Measurements from ENCODE around the gene DNAJB9. TPM values are rescaled to one million over a fixed set of nuclear protein-coding genes. Genes with fewer than 3 reads are reported as not detected.

The DNAJB9 gene
- total RNA-seq, 1 donor from 2014 or later, result 28.7 TPM

- no peak for DNase-seq (ENCODE audit: extremely low spot score in 2 of 2)
- no peaks in the 10 kb centered on the region for H3K9me3 ChIP-seq
- no peaks in the 10 kb centered on the region for H3K27me3 ChIP-seq
- no peak overlapping the region for H3K27ac ChIP-seq
- intact Hi-C loops (cut with DNase I), result no loop called here
- TF ChIP-seq CTCF (IDR thresholded peaks at IDR 0.05), result no peak
- no peak for TF ChIP-seq POLR2AphosphoS5 (IDR thresholded peaks at IDR 0.05; ENCODE audit: insufficient read depth in 1 of 2, low read depth in 1 of 2)
- TF ChIP-seq POLR2A (IDR thresholded peaks at IDR 0.05), result no peak
- no peak overlapping the region for H3K4me3 ChIP-seq
- no peaks in the 10 kb centered on the region for H3K4me1 ChIP-seq
- H3K36me3 ChIP-seq, result no peaks in the 10 kb centered on the region
These were observed 34.8 kb downstream of the DNAJB9 start for GRCh38 chr7:108604307-108605077.

GRCh38 chr7:108605559-108606201, 36.0 kb downstream of the DNAJB9 start:
- intact Hi-C loops (cut with DNase I), result no loop called here
- Histone ChIP-seq H3K4me3 (no peak overlapping the region), H3K27ac (no peak overlapping the region), H3K9me3 (no peaks in the 10 kb centered on the region), H3K4me1 (no peaks in the 10 kb centered on the region), H3K27me3 (no peaks in the 10 kb centered on the region), H3K36me3 (no peaks in the 10 kb centered on the region)
- TF ChIP-seq POLR2AphosphoS5 (IDR thresholded peaks at IDR 0.05; ENCODE audit: insufficient read depth in 1 of 2, low read depth in 1 of 2) (no peak), CTCF (IDR thresholded peaks at IDR 0.05) (no peak), POLR2A (IDR thresholded peaks at IDR 0.05) (no peak)
- DNase-seq (ENCODE audit: extremely low spot score in 2 of 2), result no peak

GRCh38 chr7:108609643-108610042, 40.0 kb downstream of the DNAJB9 start:
- Histone ChIP-seq H3K27ac (no peak overlapping the region), H3K9me3 (no peaks in the 10 kb centered on the region), H3K27me3 (no peaks in the 10 kb centered on the region), H3K4me1 (no peaks in the 10 kb centered on the region), H3K36me3 (no peaks in the 10 kb centered on the region), H3K4me3 (no peak overlapping the region)
- TF ChIP-seq POLR2AphosphoS5 (IDR thresholded peaks at IDR 0.05; ENCODE audit: insufficient read depth in 1 of 2, low read depth in 1 of 2), result no peak
- TF ChIP-seq POLR2A (IDR thresholded peaks at IDR 0.05), result no peak
- TF ChIP-seq CTCF (IDR thresholded peaks at IDR 0.05), result no peak
- DNase-seq (ENCODE audit: extremely low spot score in 2 of 2), result no peak
- intact Hi-C loops (cut with DNase I), result no loop called here

GRCh38 chr7:108611268-108611667, 41.6 kb downstream of the DNAJB9 start:
- Histone ChIP-seq H3K4me1 (no peaks in the 10 kb centered on the region), H3K27ac (no peak overlapping the region), H3K4me3 (no peak overlapping the region), H3K36me3 (no peaks in the 10 kb centered on the region), H3K9me3 (no peaks in the 10 kb centered on the region), H3K27me3 (no peaks in the 10 kb centered on the region)
- TF ChIP-seq POLR2AphosphoS5 (IDR thresholded peaks at IDR 0.05; ENCODE audit: insufficient read depth in 1 of 2, low read depth in 1 of 2), result no peak
- no peak for TF ChIP-seq CTCF (IDR thresholded peaks at IDR 0.05)
- TF ChIP-seq POLR2A (IDR thresholded peaks at IDR 0.05), result no peak
- intact Hi-C loops (cut with DNase I), result no loop called here
- no peak for DNase-seq (ENCODE audit: extremely low spot score in 2 of 2)

Data from vagina (tissue), 2 donors.